ENCODE measurements around the gene IRF9. TPM values are rescaled to one million over a fixed set of nuclear protein-coding genes. Genes with fewer than 3 reads are reported as not detected.

The IRF9 gene
- total and polyA plus RNA-seq, 2 of the 4 experiments (the other 2 are of a cell fraction), result 25.6 to 34.6 TPM

- peaks cover 86% of the 10 kb centered on the region for H3K36me3 ChIP-seq (ENCODE audit: control insufficient read depth, insufficient read depth, low read length)
- no peaks in the 10 kb centered on the region; the same call in 1 of the 2 replicates for H3K9me1 ChIP-seq (ENCODE audit: insufficient read depth, low read length)
- no peaks in the 10 kb centered on the region for H3K9me3 ChIP-seq (ENCODE audit: control insufficient read depth, insufficient read depth, low read length)
- no TSS peak for BruUV-seq (replicated peaks)
- H3K23ac ChIP-seq (ENCODE audit: low read depth, low read length), result no peak overlapping the region
- H2BK5ac ChIP-seq (ENCODE audit: low read depth, low read length, poor library complexity, severe bottlenecking), result no peak overlapping the region
- H3K4me2 ChIP-seq (ENCODE audit: low read depth, low read length), result no peak overlapping the region
- intact Hi-C loops (cut with micrococcal nuclease) (no loop called here), in situ Hi-C loops (cut with MboI; ENCODE audit: low sequenced_read_pairs) (no loop called here), dilution Hi-C loops (cut with HindIII; ENCODE audit: low sequenced_read_pairs, unreplicated experiment) (no loop called here)
- no peaks in the 10 kb centered on the region for H3K27me3 ChIP-seq (ENCODE audit: control insufficient read depth, insufficient read depth, low read length)
- peak overlapping the region; percentile 1 for H2AFZ ChIP-seq (replicated peaks; ENCODE audit: low read length, poor library complexity)
- no peak overlapping the region for H3K4me3 ChIP-seq (ENCODE audit: insufficient read depth, low read depth, low read length)
- H3K79me1 ChIP-seq (ENCODE audit: low read depth in 1 of 2, low read length in 2 of 2), result peaks cover 0 to 18% of the 10 kb centered on the region in 2 experiments; a peak in 3 of 4 replicates
- H3K18ac ChIP-seq (ENCODE audit: low read depth, low read length), result no peak overlapping the region
- H4K91ac ChIP-seq (ENCODE audit: insufficient read depth, low read depth, low read length), result no peak overlapping the region
- H2AK9ac ChIP-seq (replicated peaks; ENCODE audit: low read depth, low read length, poor library complexity), result peak overlapping the region; percentile 28
- WGBS, 2 experiments (ENCODE audit: extremely low coverage in 2 of 2, insufficient read length in 1 of 2), result 99% methylated on average over 7 of the region's 19 CpGs; no CpG with 5 or more reads in 1 of the 2 experiments
- no peaks in the 10 kb centered on the region for H4K20me1 ChIP-seq (ENCODE audit: insufficient read depth, low read length)
- H2BK15ac ChIP-seq (ENCODE audit: low read depth, low read length), result no peak overlapping the region
- CTCF ChIA-PET, result no interaction called here
- H3K4me1 ChIP-seq (ENCODE audit: control insufficient read depth, insufficient read depth, low read length), result peaks cover 2% of the 10 kb centered on the region; the same call in 1 of the 2 replicates
- no peak overlapping the region for H3K4ac ChIP-seq (ENCODE audit: low read depth, low read length)
- DNase-seq, result no peak
- no peak overlapping the region for H3K27ac ChIP-seq (ENCODE audit: insufficient read depth, low read length)
- H2AK5ac ChIP-seq (ENCODE audit: low read depth, low read length), result no peak overlapping the region
- no peak overlapping the region for H4K8ac ChIP-seq (ENCODE audit: low read depth in 2 of 2, low read length in 2 of 2)
- no peak overlapping the region for H3K9ac ChIP-seq (ENCODE audit: low read depth, low read length)
- no peak overlapping the region for H4K5ac ChIP-seq (ENCODE audit: low read depth, low read length)
- no peak overlapping the region for H2BK120ac ChIP-seq (ENCODE audit: low read depth, low read length)
- H3K56ac ChIP-seq (ENCODE audit: extremely low read depth, insufficient read depth, low read length), result no peak overlapping the region
- no peak overlapping the region for H2BK20ac ChIP-seq (ENCODE audit: low read depth, low read length)
- no peak overlapping the region for H3K14ac ChIP-seq (replicated peaks; ENCODE audit: low read depth, low read length)
- TF ChIP-seq SMC3 (IDR thresholded peaks at IDR 0.05; ENCODE audit: low read depth, low read length), result no peak
- no peak for ATAC-seq (ENCODE audit: low read depth)
- POLR2A ChIA-PET (ENCODE audit: unreplicated experiment), result no interaction called here
Observed at GRCh38 chr14:24181371-24182077, 20.5 kb downstream of the IRF9 start.

Measured in IMR-90 (cell line).